GM23338 (cell line): ENCODE results near the gene SEC61A1. TPM values are rescaled to one million over a fixed set of nuclear protein-coding genes. Genes with fewer than 3 reads are reported as not detected.

ENCODE experiments used
- ATAC-seq: fragments of 200-7000 bp; cut with Tn5 transposase; 3 replicates; pipeline ENCODE4 v1.9.1; 2020
- DNase-seq: peaks from one replicate; pipeline ENCODE4 v3.0.0-alpha.2; 2015; ENCODE audit warnings: low spot score
- H2AFZ ChIP-seq: fragments of 200-600 bp; sonication (generic); 2 replicates; pipeline ENCODE4 v1.8.0; 2016; ENCODE audit warnings: antibody characterized with exemption, mild to moderate bottlenecking, moderate library complexity
- H3F3A ChIP-seq: fragments of 200-600 bp; sonication (generic); replicated peaks from 2 replicates; pipeline ENCODE4 v1.8.0; 2017; ENCODE audit warnings: antibody characterized with exemption, mixed run types, low read depth
- H3K27ac ChIP-seq: fragments of 200-600 bp; sonication (generic); 2 replicates; pipeline ENCODE4 v1.6.1; 2016; ENCODE audit warnings: low read depth
- H3K27me3 ChIP-seq: fragments of 200-600 bp; sonication (generic); 2 replicates; pipeline ENCODE4 v1.8.0; 2016; ENCODE audit warnings: mild to moderate bottlenecking, mixed run types, moderate library complexity; ENCODE audit not compliant: insufficient read depth
- H3K36me3 ChIP-seq: fragments of 200-600 bp; sonication (generic); 2 replicates; pipeline ENCODE4 v1.8.0; 2016; ENCODE audit warnings: mild to moderate bottlenecking; ENCODE audit not compliant: insufficient read depth
- H3K4me1 ChIP-seq: fragments of 200-600 bp; sonication (generic); 2 replicates; pipeline ENCODE4 v1.8.0; 2016; ENCODE audit warnings: mild to moderate bottlenecking, moderate library complexity; ENCODE audit not compliant: insufficient read depth
- H3K4me2 ChIP-seq: fragments of 200-600 bp; sonication (generic); 2 replicates; pipeline ENCODE4 v1.7.1; 2017; ENCODE audit warnings: mixed run types
- H3K4me3 ChIP-seq: fragments of 200-600 bp; sonication (generic); 2 replicates; pipeline ENCODE4 v1.6.1; 2016; ENCODE audit warnings: mixed run types
- H3K79me2 ChIP-seq: fragments of 200-600 bp; sonication (generic); replicated peaks from 2 replicates; pipeline ENCODE4 v1.8.0; 2017; ENCODE audit warnings: mild to moderate bottlenecking; ENCODE audit not compliant: insufficient read depth
- H3K9me2 ChIP-seq: fragments of 200-600 bp; sonication (generic); 2 replicates; pipeline ENCODE4 v1.8.0; 2017; ENCODE audit not compliant: insufficient read depth
- H4K20me1 ChIP-seq: fragments of 200-600 bp; sonication (generic); replicated peaks from 2 replicates; pipeline ENCODE4 v1.8.0; 2017; ENCODE audit warnings: mild to moderate bottlenecking; ENCODE audit not compliant: insufficient read depth
- H3K27ac Mint-ChIP-seq: 2 replicates; pipeline ENCODE4 v1.8.0; 2020; ENCODE audit warnings: inconsistent platforms, mild to moderate bottlenecking, moderate library complexity, mixed read lengths
- H3K27me3 Mint-ChIP-seq: 3 replicates; pipeline ENCODE4 v1.8.0; 2022; ENCODE audit warnings: low read depth, mild to moderate bottlenecking, moderate library complexity, mixed read lengths, inconsistent platforms; ENCODE audit not compliant: insufficient read depth, poor library complexity
- H3K36me3 Mint-ChIP-seq: 3 replicates; pipeline ENCODE4 v1.8.0; 2021; ENCODE audit warnings: low read depth, mild to moderate bottlenecking, inconsistent platforms, moderate library complexity, mixed read lengths
- H3K4me1 Mint-ChIP-seq: 3 replicates; pipeline ENCODE4 v1.8.0; 2020; ENCODE audit warnings: mild to moderate bottlenecking, inconsistent platforms, mixed read lengths
- H3K4me3 Mint-ChIP-seq: 3 replicates; pipeline ENCODE4 v1.8.0; 2021; ENCODE audit warnings: moderate library complexity, mild to moderate bottlenecking, inconsistent platforms, mixed read lengths
- H3K9me3 Mint-ChIP-seq: 3 replicates; pipeline ENCODE4 v1.8.0; 2020; ENCODE audit warnings: moderate library complexity, mild to moderate bottlenecking, inconsistent platforms, mixed read lengths
- CREB1 ChIP-seq: fragments of 250-450 bp; sonication (Bioruptor Pico); IDR thresholded peaks from 2 replicates; pipeline ENCODE4 v1.5.0; 2020; ENCODE audit warnings: low read depth, mild to moderate bottlenecking, moderate library complexity
- CTCF ChIP-seq, 2 experiments: fragments of 200-600 bp in 1 of 2; sonication (generic) in 1 of 2; conservative IDR thresholded peaks; 2 replicates each; pipeline versions ENCODE4 v1.5.1 to v1.6.1; 2016 to 2017; ENCODE audit warnings: antibody characterized with exemption in 2 of 2, low read depth in 2 of 2, mild to moderate bottlenecking in 2 of 2, moderate library complexity in 1 of 2
- EZH2 ChIP-seq: fragments of 200-600 bp; sonication (generic); IDR thresholded peaks from one replicate; pipeline ENCODE4 v1.8.0; 2017; ENCODE audit warnings: antibody characterized with exemption, mild to moderate bottlenecking, low read depth; ENCODE audit not compliant: unreplicated experiment
- EZH2phosphoT487 ChIP-seq: fragments of 200-600 bp; sonication (generic); IDR thresholded peaks from one replicate; pipeline ENCODE4 v1.8.1; 2018; ENCODE audit warnings: antibody characterized with exemption; ENCODE audit not compliant: unreplicated experiment
- JUNB ChIP-seq: IDR thresholded peaks from one replicate; pipeline ENCODE4 v1.6.1; 2016; ENCODE audit warnings: antibody characterized with exemption; ENCODE audit not compliant: unreplicated experiment
- NANOG ChIP-seq: IDR thresholded peaks from 2 replicates; pipeline ENCODE4 v1.6.1; 2016; ENCODE audit warnings: antibody characterized with exemption, borderline replicate concordance
- POLR2AphosphoS5 ChIP-seq: IDR thresholded peaks from 2 replicates; pipeline ENCODE4 v1.6.1; 2016; ENCODE audit warnings: antibody characterized with exemption, low read depth
- REST ChIP-seq: IDR thresholded peaks from one replicate; pipeline ENCODE4 v1.6.1; 2018; ENCODE audit warnings: antibody characterized with exemption; ENCODE audit not compliant: unreplicated experiment
- STAT1 ChIP-seq: IDR thresholded peaks from one replicate; pipeline ENCODE4 v1.6.1; 2016; ENCODE audit warnings: antibody characterized with exemption; ENCODE audit not compliant: unreplicated experiment
- ZNF114 ChIP-seq: fragments of 250-450 bp; sonication (Bioruptor Pico); IDR thresholded peaks from 2 replicates; pipeline ENCODE4 v1.5.0; 2020; ENCODE audit warnings: mild to moderate bottlenecking, moderate library complexity
- ZNF331 ChIP-seq: fragments of 250-450 bp; sonication (Bioruptor Pico); IDR thresholded peaks from 2 replicates; pipeline ENCODE4 v1.5.0; 2020; ENCODE audit warnings: low read depth, mild to moderate bottlenecking, moderate library complexity
- polyA plus RNA-seq: library from polyadenylated mRNA; unstranded; fragments of >200 nt; fragmentation: Nextera tagmentation; extraction: Ambion mirVana; gene quantifications from 2 replicates; pipeline ENCODE4 v1.2.1, GENCODE V29; 2016
- total RNA-seq: library from RNA; depleted of rRNA; stranded (reverse); fragments of >200 nt; shearing (Covaris generic); gene quantifications from 2 replicates; pipeline ENCODE4 v1.2.3, GENCODE V29; 2014

The SEC61A1 gene
- total and polyA plus RNA-seq, 2 experiments from 2014 or later = 44.8 to 184 TPM

GRCh38 chr3:128052595-128053351, 536 bp downstream of the SEC61A1 start (continued):
- TF ChIP-seq ZNF114 (CRISPR knock-in tag) (no peak), REST (no peak), EZH2 (no peak), NANOG (no peak)

- ATAC-seq (no peak), DNase-seq (no peak)
- Mint-ChIP-seq H3K9me3 (no peaks in the 10 kb centered on the region), H3K4me1 (peaks cover 20% of the 10 kb centered on the region), H3K27me3 (peaks cover 5% of the 10 kb centered on the region), H3K4me3 (peak overlapping the region; percentile 87), H3K27ac (no peak overlapping the region), H3K36me3 (peaks cover 47% of the 10 kb centered on the region)
- H2AFZ ChIP-seq = no peak overlapping the region
- peaks cover 43% of the 10 kb centered on the region for H3K36me3 ChIP-seq
- H3K27me3 ChIP-seq = no peaks in the 10 kb centered on the region
- H3K4me1 ChIP-seq = peaks cover 15% of the 10 kb centered on the region
- peaks cover 16% of the 10 kb centered on the region for H4K20me1 ChIP-seq
- peak overlapping the region; percentile 99 for H3K4me3 ChIP-seq
- peak overlapping the region; percentile 88 for H3K4me2 ChIP-seq
- H3K79me2 ChIP-seq = peaks cover 36% of the 10 kb centered on the region
- H3K9me2 ChIP-seq = no peaks in the 10 kb centered on the region
- 0 out of 2 replicates have a peak, but pooled peaks cover 2% of the 10 kb centered on the region for H3F3A ChIP-seq
- H3K27ac ChIP-seq = no peak overlapping the region
- TF ChIP-seq CTCF (conservative IDR thresholded peaks at IDR 0.05; ENCODE audit: low read depth in 2 of 2) (no peak), EZH2phosphoT487 (no peak), JUNB (no peak), NANOG (no peak), ZNF331 (CRISPR knock-in tag) (no peak), ZNF114 (CRISPR knock-in tag) (no peak), CREB1 (CRISPR knock-in tag) (no peak), EZH2 (no peak), POLR2AphosphoS5 (no peak), STAT1 (no peak), REST (no peak)
Observed at GRCh38 chr3:128053614-128054013, 1.4 kb downstream of the SEC61A1 start.
